K562 (cell line): ENCODE results near the gene PSPC1. TPM values are rescaled to one million over a fixed set of nuclear protein-coding genes. Genes with fewer than 3 reads are reported as not detected.

Experiments
- ILK ChIP-seq: fragments of 450-650 bp; IDR thresholded peaks from 2 replicates; pipeline ENCODE4 v1.6.1; 2016; ENCODE audit warnings: missing genetic modification characterization, low read depth, mild to moderate bottlenecking, missing compliant biosample characterization, moderate library complexity, borderline replicate concordance
- LCOR ChIP-seq: sonication (generic); formaldehyde crosslinking; IDR thresholded peaks from 2 replicates; pipeline ENCODE4 v1.8.0; 2022; ENCODE audit warnings: mild to moderate bottlenecking, missing genetic modification reagents
- MAZ ChIP-seq, 2 experiments: fragments of 450-650 bp in 1 of 2; sonication (generic) in 1 of 2; formaldehyde crosslinking; IDR thresholded peaks in 1 of 2; conservative IDR thresholded peaks in 1 of 2; 2 replicates each; pipeline versions ENCODE4 v1.4.0 to v1.5.0; 2020; ENCODE audit warnings: mild to moderate bottlenecking in 1 of 2, missing genetic modification reagents in 1 of 2
- PML ChIP-seq: IDR thresholded peaks from 2 replicates; pipeline ENCODE4 v1.6.1; 2012; ENCODE audit warnings: low read length, inconsistent platforms
- SIX5 ChIP-seq, 2 experiments: IDR thresholded peaks; 2 replicates each; pipeline ENCODE4 v1.6.1; 2011; ENCODE audit warnings: low read length in 2 of 2, borderline replicate concordance in 1 of 2, low read depth in 1 of 2, mild to moderate bottlenecking in 1 of 2, moderate library complexity in 1 of 2; ENCODE audit not compliant: insufficient read depth in 1 of 2
- SOX6 ChIP-seq: fragments of 450-650 bp; IDR thresholded peaks from 2 replicates; pipeline ENCODE4 v1.6.1; 2014; ENCODE audit warnings: mild to moderate bottlenecking
- TAF15 ChIP-seq: fragments of 200-400 bp; formaldehyde crosslinking; IDR thresholded peaks from 2 replicates; pipeline ENCODE4 v1.6.1; 2017; ENCODE audit warnings: mild to moderate bottlenecking, low read depth, low read length, moderate library complexity
- TAF7 ChIP-seq: fragments of 450-650 bp; IDR thresholded peaks from 2 replicates; pipeline ENCODE4 v1.6.1; 2016; ENCODE audit warnings: missing genetic modification characterization, missing compliant biosample characterization
- ZC3H4 ChIP-seq: sonication (generic); formaldehyde crosslinking; IDR thresholded peaks from 2 replicates; pipeline ENCODE4 v1.9.0; 2021; ENCODE audit warnings: missing genetic modification reagents, borderline replicate concordance
- ZNF217 ChIP-seq: sonication (generic); formaldehyde crosslinking; IDR thresholded peaks from 2 replicates; pipeline ENCODE4 v1.8.0; 2022; ENCODE audit warnings: mild to moderate bottlenecking, missing genetic modification reagents
- ZNF23 ChIP-seq: fragments of 250-450 bp; sonication (Bioruptor Pico); IDR thresholded peaks from 2 replicates; pipeline ENCODE4 v1.4.0; 2020; ENCODE audit warnings: mild to moderate bottlenecking
- ZNF280B ChIP-seq: fragments of 250-450 bp; sonication (Bioruptor Pico); IDR thresholded peaks from 2 replicates; pipeline ENCODE4 v1.5.1; 2021; ENCODE audit warnings: mild to moderate bottlenecking
- polyA plus RNA-seq, 8 experiments: library from polyadenylated mRNA; depleted of rRNA in 4 of 8; stranded (reverse) in 5 of 8; unstranded in 3 of 8; fragments of >200 nt; fragmentation: Nextera tagmentation in 2 of 8; fragmentation: Illumina TruSeq in 1 of 8; extraction: Ambion mirVana in 2 of 8; extraction: Trizol in 1 of 8; gene quantifications; 2 replicates each; pipeline versions ENCODE4 v1.2.1 to v1.2.3, GENCODE V29; 2011 to 2014; ENCODE audit warnings: inconsistent platforms in 1 of 8, missing spikeins in 1 of 8
- total RNA-seq, 7 experiments: library from RNA; depleted of rRNA in 6 of 7; stranded (reverse); fragments of >200 nt in 6 of 7; fragmentation: Illumina TruSeq in 2 of 7; extraction: Trizol in 2 of 7; gene quantifications; 2 replicates each; pipeline versions ENCODE4 v1.2.1 to v1.2.3, GENCODE V29; 2011 to 2021; ENCODE audit warnings: low replicate concordance in 1 of 7
- TF ChIP-seq, protein P1 (sequence below): sonication (generic); formaldehyde crosslinking; IDR thresholded peaks from 2 replicates; pipeline ENCODE4 v1.8.1; 2023; ENCODE audit warnings: mild to moderate bottlenecking, missing genetic modification reagents
- TF ChIP-seq, protein P2 (sequence below): fragments of 450-650 bp; IDR thresholded peaks from 2 replicates; pipeline ENCODE4 v1.6.1; 2017; ENCODE audit warnings: antibody characterized with exemption
- TF ChIP-seq, protein P3 (sequence below), 3 experiments: fragments of 200-800 bp in 1 of 3; sonication (Bioruptor generic) in 1 of 3; sonication (generic) in 1 of 3; formaldehyde crosslinking in 1 of 3; IDR thresholded peaks; 2 replicates each; pipeline versions ENCODE4 v1.6.1 to v1.8.0; 2016 to 2022; ENCODE audit warnings: mild to moderate bottlenecking in 2 of 3, missing compliant biosample characterization in 2 of 3, missing genetic modification characterization in 2 of 3, missing genetic modification reagents in 1 of 3
- TF ChIP-seq, protein P4 (sequence below): sonication (generic); formaldehyde crosslinking; IDR thresholded peaks from 2 replicates; pipeline ENCODE4 v1.8.0; 2022; ENCODE audit warnings: missing genetic modification reagents, mild to moderate bottlenecking, borderline replicate concordance

PSPC1 gene
- total and polyA plus RNA-seq, 9 of the 15 experiments (the other 6 are each of a cell fraction or from before 2014, with no cell fraction given), result 8.6 to 60.4 (median 42.4) TPM

GRCh38 chr13:19713186-19713965 lies 69.4 kb downstream of the PSPC1 start (continued):
- TF ChIP-seq ZNF280B (CRISPR knock-in tag) (no peak), PML (no peak), TAF7 (tag) (no peak), SOX6 (no peak), ILK (tag) (no peak), ZNF23 (CRISPR knock-in tag) (no peak), ZC3H4 (no peak), SIX5 (IDR thresholded peaks at IDR 0.05; ENCODE audit: borderline replicate concordance in 1 of 2, insufficient read depth in 1 of 2, low read depth in 1 of 2, low read length in 2 of 2) (no peak), LCOR (CRISPR knock-in tag) (no peak), ZNF217 (CRISPR knock-in tag) (no peak), MAZ (CRISPR knock-in tag; conservative IDR thresholded peaks at IDR 0.05 in 1 of 2, IDR thresholded peaks at IDR 0.05 in 1 of 2) (no peak), TAF15 (no peak)
- TF ChIP-seq, protein P1, sequence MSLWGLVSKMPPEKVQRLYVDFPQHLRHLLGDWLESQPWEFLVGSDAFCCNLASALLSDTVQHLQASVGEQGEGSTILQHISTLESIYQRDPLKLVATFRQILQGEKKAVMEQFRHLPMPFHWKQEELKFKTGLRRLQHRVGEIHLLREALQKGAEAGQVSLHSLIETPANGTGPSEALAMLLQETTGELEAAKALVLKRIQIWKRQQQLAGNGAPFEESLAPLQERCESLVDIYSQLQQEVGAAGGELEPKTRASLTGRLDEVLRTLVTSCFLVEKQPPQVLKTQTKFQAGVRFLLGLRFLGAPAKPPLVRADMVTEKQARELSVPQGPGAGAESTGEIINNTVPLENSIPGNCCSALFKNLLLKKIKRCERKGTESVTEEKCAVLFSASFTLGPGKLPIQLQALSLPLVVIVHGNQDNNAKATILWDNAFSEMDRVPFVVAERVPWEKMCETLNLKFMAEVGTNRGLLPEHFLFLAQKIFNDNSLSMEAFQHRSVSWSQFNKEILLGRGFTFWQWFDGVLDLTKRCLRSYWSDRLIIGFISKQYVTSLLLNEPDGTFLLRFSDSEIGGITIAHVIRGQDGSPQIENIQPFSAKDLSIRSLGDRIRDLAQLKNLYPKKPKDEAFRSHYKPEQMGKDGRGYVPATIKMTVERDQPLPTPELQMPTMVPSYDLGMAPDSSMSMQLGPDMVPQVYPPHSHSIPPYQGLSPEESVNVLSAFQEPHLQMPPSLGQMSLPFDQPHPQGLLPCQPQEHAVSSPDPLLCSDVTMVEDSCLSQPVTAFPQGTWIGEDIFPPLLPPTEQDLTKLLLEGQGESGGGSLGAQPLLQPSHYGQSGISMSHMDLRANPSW (CRISPR knock-in tag), result no peak
- TF ChIP-seq, protein P2, sequence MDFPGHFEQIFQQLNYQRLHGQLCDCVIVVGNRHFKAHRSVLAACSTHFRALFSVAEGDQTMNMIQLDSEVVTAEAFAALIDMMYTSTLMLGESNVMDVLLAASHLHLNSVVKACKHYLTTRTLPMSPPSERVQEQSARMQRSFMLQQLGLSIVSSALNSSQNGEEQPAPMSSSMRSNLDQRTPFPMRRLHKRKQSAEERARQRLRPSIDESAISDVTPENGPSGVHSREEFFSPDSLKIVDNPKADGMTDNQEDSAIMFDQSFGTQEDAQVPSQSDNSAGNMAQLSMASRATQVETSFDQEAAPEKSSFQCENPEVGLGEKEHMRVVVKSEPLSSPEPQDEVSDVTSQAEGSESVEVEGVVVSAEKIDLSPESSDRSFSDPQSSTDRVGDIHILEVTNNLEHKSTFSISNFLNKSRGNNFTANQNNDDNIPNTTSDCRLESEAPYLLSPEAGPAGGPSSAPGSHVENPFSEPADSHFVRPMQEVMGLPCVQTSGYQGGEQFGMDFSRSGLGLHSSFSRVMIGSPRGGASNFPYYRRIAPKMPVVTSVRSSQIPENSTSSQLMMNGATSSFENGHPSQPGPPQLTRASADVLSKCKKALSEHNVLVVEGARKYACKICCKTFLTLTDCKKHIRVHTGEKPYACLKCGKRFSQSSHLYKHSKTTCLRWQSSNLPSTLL, result no peak
- TF ChIP-seq, protein P3, sequence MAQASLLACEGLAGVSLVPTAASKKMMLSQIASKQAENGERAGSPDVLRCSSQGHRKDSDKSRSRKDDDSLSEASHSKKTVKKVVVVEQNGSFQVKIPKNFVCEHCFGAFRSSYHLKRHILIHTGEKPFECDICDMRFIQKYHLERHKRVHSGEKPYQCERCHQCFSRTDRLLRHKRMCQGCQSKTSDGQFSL (CRISPR knock-in tag; IDR thresholded peaks at IDR 0.05), result no peak
- TF ChIP-seq, protein P3 (tag; IDR thresholded peaks at IDR 0.05), result no peak
- TF ChIP-seq, protein P4, sequence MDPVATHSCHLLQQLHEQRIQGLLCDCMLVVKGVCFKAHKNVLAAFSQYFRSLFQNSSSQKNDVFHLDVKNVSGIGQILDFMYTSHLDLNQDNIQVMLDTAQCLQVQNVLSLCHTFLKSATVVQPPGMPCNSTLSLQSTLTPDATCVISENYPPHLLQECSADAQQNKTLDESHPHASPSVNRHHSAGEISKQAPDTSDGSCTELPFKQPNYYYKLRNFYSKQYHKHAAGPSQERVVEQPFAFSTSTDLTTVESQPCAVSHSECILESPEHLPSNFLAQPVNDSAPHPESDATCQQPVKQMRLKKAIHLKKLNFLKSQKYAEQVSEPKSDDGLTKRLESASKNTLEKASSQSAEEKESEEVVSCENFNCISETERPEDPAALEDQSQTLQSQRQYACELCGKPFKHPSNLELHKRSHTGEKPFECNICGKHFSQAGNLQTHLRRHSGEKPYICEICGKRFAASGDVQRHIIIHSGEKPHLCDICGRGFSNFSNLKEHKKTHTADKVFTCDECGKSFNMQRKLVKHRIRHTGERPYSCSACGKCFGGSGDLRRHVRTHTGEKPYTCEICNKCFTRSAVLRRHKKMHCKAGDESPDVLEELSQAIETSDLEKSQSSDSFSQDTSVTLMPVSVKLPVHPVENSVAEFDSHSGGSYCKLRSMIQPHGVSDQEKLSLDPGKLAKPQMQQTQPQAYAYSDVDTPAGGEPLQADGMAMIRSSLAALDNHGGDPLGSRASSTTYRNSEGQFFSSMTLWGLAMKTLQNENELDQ, result no peak
